Esophagus squamous epithelium (tissue), 4 donors: ENCODE results near the gene ZNF710.

Source experiments
- POLR2A ChIP-seq, 4 donors: fragments of 450-650 bp; IDR thresholded peaks; one replicate each; pipeline ENCODE4 v1.6.1; 2017; ENCODE audit warnings: antibody characterized with exemption in 4 of 4, mild to moderate bottlenecking in 4 of 4, moderate library complexity in 3 of 4
- TF ChIP-seq, protein P1 (sequence below), 6 experiments: fragments of 450-650 bp in 4 of 6; fragments of 200-600 bp in 2 of 6; sonication (generic) in 2 of 6; IDR thresholded peaks; one replicate each; pipeline ENCODE4 v1.5.1; 2016 to 2019; ENCODE audit warnings: antibody characterized with exemption in 6 of 6, mild to moderate bottlenecking in 4 of 6, moderate library complexity in 4 of 6

DNA sequence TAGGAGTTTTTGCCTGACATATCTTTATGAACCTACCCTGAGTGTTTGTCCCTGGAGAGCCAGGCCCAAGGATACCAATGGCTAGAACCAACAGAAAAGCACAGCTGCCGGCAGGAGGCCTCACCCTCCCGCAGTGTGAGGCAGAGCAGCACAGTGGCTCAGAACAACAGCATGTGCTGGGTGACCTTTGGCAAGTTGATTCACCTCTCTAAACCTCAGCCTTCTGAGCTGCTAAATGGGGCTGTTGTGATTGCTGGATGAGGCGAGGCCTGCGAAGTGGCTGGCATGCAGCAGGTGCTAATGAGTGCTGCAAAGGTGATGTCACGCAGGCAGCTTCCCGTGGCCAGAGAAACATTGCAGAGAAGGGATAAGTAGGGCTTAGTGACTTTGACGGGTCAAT is 77.8 kb downstream of the ZNF710 start:
- TF ChIP-seq, protein P1, sequence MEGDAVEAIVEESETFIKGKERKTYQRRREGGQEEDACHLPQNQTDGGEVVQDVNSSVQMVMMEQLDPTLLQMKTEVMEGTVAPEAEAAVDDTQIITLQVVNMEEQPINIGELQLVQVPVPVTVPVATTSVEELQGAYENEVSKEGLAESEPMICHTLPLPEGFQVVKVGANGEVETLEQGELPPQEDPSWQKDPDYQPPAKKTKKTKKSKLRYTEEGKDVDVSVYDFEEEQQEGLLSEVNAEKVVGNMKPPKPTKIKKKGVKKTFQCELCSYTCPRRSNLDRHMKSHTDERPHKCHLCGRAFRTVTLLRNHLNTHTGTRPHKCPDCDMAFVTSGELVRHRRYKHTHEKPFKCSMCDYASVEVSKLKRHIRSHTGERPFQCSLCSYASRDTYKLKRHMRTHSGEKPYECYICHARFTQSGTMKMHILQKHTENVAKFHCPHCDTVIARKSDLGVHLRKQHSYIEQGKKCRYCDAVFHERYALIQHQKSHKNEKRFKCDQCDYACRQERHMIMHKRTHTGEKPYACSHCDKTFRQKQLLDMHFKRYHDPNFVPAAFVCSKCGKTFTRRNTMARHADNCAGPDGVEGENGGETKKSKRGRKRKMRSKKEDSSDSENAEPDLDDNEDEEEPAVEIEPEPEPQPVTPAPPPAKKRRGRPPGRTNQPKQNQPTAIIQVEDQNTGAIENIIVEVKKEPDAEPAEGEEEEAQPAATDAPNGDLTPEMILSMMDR (IDR thresholded peaks at IDR 0.05), result no peak
- no peak for TF ChIP-seq POLR2A (IDR thresholded peaks at IDR 0.05)
